ENCODE measurements around the gene ZNF160. TPM values are rescaled to one million over a fixed set of nuclear protein-coding genes. Genes with fewer than 3 reads are reported as not detected.

Gene ZNF160
- total RNA-seq, 1 experiment from 2014 or later = 33.3 TPM

DNA sequence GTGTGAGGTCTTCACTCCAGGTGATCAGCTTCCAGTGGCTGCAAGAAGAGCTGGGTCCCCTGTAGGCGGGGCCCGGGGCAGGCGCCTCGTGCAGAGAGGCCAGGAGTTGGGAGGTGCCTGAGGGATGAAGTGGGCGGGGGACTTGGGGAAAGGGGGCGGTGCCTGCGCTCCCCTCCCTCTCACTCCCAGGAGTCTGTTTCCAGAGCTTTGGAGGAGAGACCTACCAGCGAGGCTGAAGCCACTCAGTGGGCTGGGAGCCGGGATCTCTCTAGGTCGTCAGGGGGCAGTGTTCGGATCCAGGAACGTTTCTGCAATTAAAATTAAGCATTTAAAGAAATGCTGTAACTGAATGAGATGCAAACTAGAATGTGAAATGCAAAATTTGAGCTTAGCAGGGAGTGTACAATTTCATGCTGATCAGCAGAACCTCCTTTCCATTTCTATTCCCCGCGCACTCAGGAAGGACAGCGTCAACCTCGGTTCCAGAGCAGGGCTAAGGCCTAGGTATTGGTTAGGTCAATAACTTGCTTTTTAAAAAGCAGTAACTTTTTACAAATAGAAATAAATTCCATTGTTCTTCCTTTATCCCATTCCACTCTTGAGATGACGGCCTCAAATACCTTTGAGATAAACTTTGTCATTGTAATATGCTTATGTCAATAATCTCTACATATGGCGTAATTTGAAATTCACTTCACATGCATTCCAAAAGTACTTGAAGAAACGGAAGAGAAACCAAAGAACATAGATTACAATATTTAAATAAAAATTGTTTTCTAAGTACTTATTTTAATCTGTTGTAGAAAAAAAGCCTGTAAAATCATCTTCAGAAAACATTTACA, 11.6 kb downstream of the ZNF160 start:
- peaks cover 62% of the 10 kb centered on the region for H3K36me3 Mint-ChIP-seq (ENCODE audit: insufficient read depth, unreplicated experiment)
- H3K4me1 Mint-ChIP-seq (ENCODE audit: low read depth, unreplicated experiment) = no peaks in the 10 kb centered on the region
- H3K4me3 ChIP-seq (ENCODE audit: low read depth, low read length) = no peak overlapping the region
- no peaks in the 10 kb centered on the region; the same call in 1 of the 2 replicates for H3K9me3 ChIP-seq
- H3K27ac Mint-ChIP-seq (ENCODE audit: unreplicated experiment) = no peak overlapping the region
- peaks cover 6% of the 10 kb centered on the region for H3K36me3 ChIP-seq (ENCODE audit: control insufficient read depth, insufficient read depth, low read length)
- intact Hi-C loops (cut with micrococcal nuclease; ENCODE audit: unreplicated experiment) = no loop called here
- H3K4me1 ChIP-seq = 0 out of 2 replicates have a peak, but pooled peaks cover 8% of the 10 kb centered on the region
- POLR2A ChIA-PET = no interaction called here
- H3K27me3 ChIP-seq (replicated peaks; ENCODE audit: control insufficient read depth, insufficient read depth, low read length) = no peaks in the 10 kb centered on the region
- H3K4me3 Mint-ChIP-seq (ENCODE audit: unreplicated experiment) = no peak overlapping the region
- CTCF ChIA-PET = no interaction called here
- TF ChIP-seq, protein P1, sequence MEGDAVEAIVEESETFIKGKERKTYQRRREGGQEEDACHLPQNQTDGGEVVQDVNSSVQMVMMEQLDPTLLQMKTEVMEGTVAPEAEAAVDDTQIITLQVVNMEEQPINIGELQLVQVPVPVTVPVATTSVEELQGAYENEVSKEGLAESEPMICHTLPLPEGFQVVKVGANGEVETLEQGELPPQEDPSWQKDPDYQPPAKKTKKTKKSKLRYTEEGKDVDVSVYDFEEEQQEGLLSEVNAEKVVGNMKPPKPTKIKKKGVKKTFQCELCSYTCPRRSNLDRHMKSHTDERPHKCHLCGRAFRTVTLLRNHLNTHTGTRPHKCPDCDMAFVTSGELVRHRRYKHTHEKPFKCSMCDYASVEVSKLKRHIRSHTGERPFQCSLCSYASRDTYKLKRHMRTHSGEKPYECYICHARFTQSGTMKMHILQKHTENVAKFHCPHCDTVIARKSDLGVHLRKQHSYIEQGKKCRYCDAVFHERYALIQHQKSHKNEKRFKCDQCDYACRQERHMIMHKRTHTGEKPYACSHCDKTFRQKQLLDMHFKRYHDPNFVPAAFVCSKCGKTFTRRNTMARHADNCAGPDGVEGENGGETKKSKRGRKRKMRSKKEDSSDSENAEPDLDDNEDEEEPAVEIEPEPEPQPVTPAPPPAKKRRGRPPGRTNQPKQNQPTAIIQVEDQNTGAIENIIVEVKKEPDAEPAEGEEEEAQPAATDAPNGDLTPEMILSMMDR (IDR thresholded peaks at IDR 0.05; ENCODE audit: insufficient read depth in 1 of 2, low read depth in 1 of 2, low read length in 1 of 2, severe bottlenecking in 1 of 2, unreplicated experiment in 1 of 2) = no peak
- no peaks in the 10 kb centered on the region for H3K27me3 Mint-ChIP-seq (ENCODE audit: insufficient read depth, unreplicated experiment)
- no peak for DNase-seq
- peaks cover 10% of the 10 kb centered on the region for H3K9me3 Mint-ChIP-seq (ENCODE audit: unreplicated experiment)
- BruUV-seq (replicated peaks) = no TSS peak

DNA sequence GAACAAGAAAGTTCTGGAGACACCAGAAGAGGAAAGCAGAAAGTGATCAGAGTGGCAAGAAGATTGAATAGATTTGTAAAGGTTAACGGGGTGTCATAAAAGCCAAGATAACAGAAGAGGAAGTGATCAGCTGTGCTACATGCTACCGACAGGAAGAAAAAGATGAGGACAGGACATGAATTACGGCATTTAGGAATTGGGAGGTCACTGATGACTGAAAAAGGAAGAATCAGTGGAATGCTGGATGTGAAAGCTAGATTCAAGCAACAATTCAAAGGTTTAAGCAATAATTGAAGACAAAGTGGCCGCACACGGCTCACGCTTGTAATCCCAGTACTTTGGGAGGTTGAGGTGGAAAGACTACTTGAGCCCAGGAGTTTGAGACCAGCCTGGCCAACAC, 15.1 kb downstream of the ZNF160 start:
- intact Hi-C loops (cut with micrococcal nuclease; ENCODE audit: unreplicated experiment) = no loop called here
- Histone ChIP-seq H3K9me3 (no peaks in the 10 kb centered on the region), H3K36me3 (ENCODE audit: control insufficient read depth, insufficient read depth, low read length) (peaks cover 10% of the 10 kb centered on the region), H3K4me1 (0 out of 2 replicates have a peak, but pooled peaks cover 4% of the 10 kb centered on the region), H3K4me3 (ENCODE audit: low read depth, low read length) (no peak overlapping the region), H3K27me3 (replicated peaks; ENCODE audit: control insufficient read depth, insufficient read depth, low read length) (no peaks in the 10 kb centered on the region)
- Mint-ChIP-seq H3K36me3 (ENCODE audit: insufficient read depth, unreplicated experiment) (peaks cover 79% of the 10 kb centered on the region), H3K27me3 (ENCODE audit: insufficient read depth, unreplicated experiment) (no peaks in the 10 kb centered on the region), H3K27ac (ENCODE audit: unreplicated experiment) (no peak overlapping the region), H3K9me3 (ENCODE audit: unreplicated experiment) (peaks cover 10% of the 10 kb centered on the region), H3K4me3 (ENCODE audit: unreplicated experiment) (no peak overlapping the region), H3K4me1 (ENCODE audit: low read depth, unreplicated experiment) (no peaks in the 10 kb centered on the region)
- BruUV-seq (replicated peaks) = no TSS peak
- TF ChIP-seq, protein P1 (IDR thresholded peaks at IDR 0.05; ENCODE audit: insufficient read depth in 1 of 2, low read depth in 1 of 2, low read length in 1 of 2, severe bottlenecking in 1 of 2, unreplicated experiment in 1 of 2) = no peak
- ChIA-PET CTCF (no interaction called here), POLR2A (no interaction called here)
- DNase-seq = no peak

DNA sequence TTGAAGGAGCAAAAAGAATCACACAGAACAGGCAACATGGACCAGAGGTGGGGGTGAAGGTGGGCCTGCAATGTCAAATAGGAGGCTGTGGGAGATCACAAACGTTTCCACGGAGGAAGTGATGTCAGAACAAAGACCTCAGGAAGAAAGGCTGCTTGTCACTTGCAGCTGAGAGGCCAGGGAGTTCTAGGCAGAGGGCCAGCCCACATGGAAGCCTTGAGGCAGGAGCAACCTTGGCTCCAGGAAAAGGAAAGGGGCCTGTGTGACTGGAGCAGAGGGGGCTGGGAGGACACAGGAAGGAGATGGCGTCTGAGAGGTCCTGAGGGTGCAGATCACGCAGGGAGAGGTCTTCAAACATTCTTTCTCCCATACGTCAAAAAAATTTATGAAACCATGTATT, 16.3 kb downstream of the ZNF160 start:
- H3K27ac Mint-ChIP-seq (ENCODE audit: unreplicated experiment) = no peak overlapping the region
- TF ChIP-seq, protein P1 (IDR thresholded peaks at IDR 0.05; ENCODE audit: insufficient read depth in 1 of 2, low read depth in 1 of 2, low read length in 1 of 2, severe bottlenecking in 1 of 2, unreplicated experiment in 1 of 2) = no peak
- no peak for DNase-seq
- no peaks in the 10 kb centered on the region for H3K27me3 Mint-ChIP-seq (ENCODE audit: insufficient read depth, unreplicated experiment)
- ChIA-PET CTCF (no interaction called here), POLR2A (no interaction called here)
- peaks cover 14% of the 10 kb centered on the region for H3K9me3 Mint-ChIP-seq (ENCODE audit: unreplicated experiment)
- intact Hi-C loops (cut with micrococcal nuclease; ENCODE audit: unreplicated experiment) = no loop called here
- no peak overlapping the region for H3K4me3 Mint-ChIP-seq (ENCODE audit: unreplicated experiment)
- peaks cover 79% of the 10 kb centered on the region for H3K36me3 Mint-ChIP-seq (ENCODE audit: insufficient read depth, unreplicated experiment)
- Histone ChIP-seq H3K9me3 (no peaks in the 10 kb centered on the region), H3K4me3 (ENCODE audit: low read depth, low read length) (no peak overlapping the region), H3K4me1 (0 out of 2 replicates have a peak, but pooled peaks cover under 1% of the 10 kb centered on the region), H3K27me3 (replicated peaks; ENCODE audit: control insufficient read depth, insufficient read depth, low read length) (no peaks in the 10 kb centered on the region), H3K36me3 (ENCODE audit: control insufficient read depth, insufficient read depth, low read length) (peaks cover 13% of the 10 kb centered on the region)
- no peaks in the 10 kb centered on the region for H3K4me1 Mint-ChIP-seq (ENCODE audit: low read depth, unreplicated experiment)
- no TSS peak for BruUV-seq (replicated peaks)
